COLO829 (cell line): ENCODE data around the gene BMP6.

Source experiments
- DNase-seq: peaks from one replicate; pipeline ENCODE4 v3.0.0; 2012; ENCODE audit warnings: low spot score

The BMP6 gene

DNA sequence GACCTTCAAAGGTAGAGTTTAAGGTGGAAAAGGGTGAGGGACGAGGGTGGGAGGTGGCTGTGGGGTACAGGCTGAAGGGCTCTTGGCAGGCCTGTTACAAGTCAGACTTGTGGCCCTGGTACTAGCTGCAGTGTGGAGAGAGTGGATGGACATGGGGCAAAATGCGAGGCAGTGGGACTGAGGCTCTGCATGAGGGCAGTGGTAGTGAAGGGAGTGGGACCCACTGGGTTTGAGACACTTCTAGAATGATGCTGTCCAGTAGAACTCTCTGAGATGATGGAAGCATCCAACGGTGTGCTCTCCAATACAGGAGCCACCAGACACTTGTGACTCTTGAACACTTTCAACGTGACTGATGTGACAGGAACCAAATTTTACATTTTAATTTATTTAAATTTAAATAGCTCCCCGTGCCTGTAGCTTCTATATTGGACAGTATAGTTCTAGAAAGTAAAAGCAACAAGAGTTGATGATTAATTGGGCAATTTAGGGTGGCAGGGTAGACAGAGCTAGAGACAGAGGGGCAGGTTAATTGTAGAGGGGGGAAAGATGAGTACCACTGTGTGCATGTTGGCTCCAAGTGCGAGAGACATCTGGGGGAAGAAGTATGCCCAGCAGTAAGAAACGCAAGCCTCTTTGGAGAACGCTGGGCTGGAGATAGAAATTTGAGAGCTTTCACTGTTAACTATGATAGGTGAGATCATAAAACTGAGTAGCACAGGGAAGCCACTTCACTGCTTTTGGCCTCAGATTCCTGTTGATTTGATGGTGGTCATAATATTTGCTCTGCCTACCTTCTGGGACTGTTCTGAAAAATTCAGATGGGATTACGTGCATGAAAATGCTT, 107.2 kb downstream of the BMP6 start:
- no peak for DNase-seq

DNA sequence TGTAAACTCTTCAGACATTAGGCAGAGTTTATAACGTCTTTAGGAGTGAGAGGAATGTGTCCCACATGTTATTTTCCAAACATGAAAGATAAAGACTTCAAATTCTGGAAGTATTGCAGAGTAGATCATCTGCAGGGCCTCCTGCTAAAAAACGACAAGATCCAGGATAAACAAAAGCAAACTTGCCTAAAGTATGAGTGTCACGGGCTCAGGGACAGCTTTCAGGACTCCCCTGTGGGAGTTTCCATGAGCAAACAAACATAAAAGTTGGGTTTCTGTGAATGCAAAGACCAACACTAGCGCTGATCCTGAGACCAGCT, 107.8 kb downstream of the BMP6 start:
- no peak for DNase-seq

DNA sequence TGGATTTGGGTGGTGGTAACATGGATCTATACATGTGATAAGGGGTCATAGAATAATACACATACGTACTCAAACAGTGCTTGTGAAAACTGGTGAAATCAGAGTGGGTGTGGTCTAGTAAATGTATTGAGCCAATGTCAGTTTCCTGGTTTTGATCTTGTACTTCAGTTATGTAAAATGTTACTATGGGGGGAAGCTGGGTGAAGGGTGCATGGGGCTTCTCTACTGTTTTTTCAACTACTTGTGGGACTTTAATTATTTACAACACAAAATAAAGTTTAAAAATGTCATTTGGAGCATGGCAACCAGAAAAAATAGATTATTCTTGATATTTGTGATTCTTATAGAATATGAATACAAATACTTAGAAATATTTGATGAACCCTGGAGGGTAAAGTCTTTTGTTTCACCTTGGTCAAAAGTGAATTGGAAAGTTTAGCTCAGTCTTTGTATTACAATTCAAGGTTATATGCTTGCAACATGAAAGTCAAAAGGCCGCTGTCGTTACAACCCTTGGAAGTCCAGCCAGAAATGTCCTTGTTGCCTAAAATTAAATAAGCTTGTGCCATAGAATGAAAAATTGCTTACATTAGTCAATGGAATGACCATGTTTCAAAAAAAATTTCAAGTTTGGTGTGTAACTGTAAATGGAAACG, 110.6 kb downstream of the BMP6 start:
- DNase-seq: no peak

DNA sequence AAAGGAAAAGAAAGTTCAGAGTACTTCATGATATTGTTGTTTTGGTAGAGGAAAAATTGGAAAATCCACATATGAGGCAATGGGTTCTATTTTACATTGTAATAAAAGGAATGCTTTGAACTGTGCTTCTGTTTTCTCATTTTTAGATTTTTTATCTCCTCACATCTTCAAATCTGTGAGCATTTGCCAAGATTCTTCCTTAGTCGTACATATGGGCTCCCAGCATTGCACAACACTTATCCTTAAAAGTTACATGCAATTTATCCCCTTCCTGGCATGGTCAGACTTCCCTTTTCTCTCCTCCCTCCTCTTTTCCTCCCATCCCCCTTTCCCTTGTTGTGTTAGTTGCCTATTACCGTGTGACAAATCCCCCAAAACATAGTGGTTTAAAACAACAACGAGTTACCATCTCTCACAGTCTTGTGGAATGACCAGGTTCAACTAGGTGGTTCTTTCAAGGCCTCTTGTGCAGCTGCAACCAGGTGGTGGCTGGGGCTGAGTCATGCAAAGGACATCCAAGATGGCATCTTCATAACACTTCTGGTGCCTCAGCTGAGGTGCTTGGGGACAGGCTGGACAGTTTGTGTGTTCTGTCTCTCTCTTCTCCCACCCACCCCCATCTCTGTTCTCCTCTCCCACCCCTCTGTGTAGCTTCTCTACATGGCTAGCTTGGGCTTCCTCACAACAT, 116.0 kb downstream of the BMP6 start:
- DNase-seq: no peak

DNA sequence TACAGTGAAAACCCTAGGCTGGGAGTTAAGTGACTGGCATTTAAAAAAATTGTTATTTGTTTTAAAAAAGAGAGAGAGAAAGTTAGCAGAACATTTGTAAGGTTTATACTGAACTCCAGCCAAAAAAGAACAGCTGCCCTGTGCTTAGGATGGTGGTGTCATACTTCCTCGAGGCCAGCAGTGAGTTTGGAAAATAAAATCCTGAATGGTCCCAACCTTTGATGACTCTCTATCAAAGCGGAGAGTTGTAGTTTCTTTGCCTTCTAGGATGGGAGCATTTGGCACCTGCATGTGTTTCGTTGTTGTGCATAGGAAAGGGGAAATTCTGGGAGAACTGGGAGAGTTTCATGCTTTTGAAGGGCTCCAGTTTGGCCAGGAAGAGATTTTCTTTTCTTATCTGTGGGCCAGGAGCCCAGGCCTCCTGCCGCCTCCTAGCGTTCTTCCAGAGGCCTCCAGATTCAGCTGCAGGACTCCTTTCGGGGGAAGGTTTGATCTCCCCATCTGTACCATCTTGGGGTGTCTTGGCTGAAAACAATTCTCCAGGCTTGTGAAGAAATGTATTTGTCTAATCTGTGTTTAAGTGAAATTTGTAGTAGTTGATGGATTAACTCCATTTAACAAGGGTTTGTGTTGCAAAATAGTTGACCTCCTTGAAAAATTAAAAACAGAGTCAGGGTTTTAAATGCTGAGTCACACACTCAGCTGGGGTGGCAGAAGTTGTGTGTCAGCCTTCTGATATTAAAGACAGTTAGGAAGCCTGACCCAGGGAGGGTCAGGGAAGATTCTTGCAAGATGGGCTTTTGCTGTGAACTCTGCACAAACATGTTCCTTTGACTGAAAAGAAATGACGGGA, 121.3 kb downstream of the BMP6 start:
- DNase-seq: no peak

DNA sequence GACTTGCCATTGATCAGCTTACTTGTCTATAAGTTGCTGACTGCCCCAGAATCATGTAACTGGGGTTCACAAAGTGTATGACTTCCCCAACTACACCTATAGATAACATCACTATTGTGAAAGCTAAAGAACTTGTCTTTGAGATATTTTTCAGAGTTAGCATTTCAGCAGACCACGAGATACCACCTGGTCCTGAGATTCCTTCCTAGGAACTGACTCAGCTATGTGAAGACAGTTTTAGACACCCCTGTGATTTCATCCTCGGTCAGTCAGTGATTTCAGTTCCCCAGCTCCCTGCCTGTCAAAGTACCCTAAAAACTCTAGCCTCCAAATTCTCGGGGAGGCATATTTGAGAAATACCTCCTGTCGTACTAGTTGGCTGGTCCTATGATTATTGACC, 122.3 kb downstream of the BMP6 start:
- no peak for DNase-seq

DNA sequence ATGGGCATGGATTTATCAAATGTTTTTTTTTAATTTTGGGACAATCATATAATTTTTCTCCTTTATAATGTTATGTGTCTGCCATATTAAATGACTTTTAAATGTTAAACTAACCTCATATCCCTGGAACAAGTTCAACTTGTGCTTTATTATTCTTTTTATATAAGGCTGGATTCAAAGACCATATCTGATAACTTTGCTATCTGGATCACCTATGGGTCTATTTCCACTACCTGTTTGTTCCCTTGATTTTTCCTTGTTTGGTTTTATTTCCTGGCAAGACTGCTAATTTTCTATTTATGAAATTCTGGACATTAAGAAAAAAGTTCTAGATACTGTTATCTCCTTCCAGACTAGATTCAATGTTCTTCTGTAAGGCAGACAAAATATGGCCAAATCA, 125.9 kb downstream of the BMP6 start:
- DNase-seq: no peak

DNA sequence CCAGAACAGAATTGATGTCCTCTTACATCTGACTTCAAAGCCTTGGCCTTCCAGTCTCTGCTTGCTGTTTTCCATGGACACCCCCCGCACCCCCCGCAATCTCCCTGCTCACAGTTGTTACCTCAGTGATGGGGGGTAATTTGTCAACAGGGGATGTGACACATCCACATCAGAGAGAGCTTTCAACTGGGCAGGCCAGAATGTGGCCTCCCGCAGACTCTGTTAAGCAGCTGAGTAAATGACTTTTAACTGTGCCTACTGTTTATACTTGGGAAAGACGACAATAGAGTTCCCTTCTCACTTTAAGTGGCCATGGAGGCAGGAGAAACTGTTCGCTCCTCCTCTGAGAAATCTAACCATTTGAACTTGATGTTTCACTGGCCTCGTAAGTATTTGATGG, 133.7 kb downstream of the BMP6 start:
- DNase-seq: no peak

DNA sequence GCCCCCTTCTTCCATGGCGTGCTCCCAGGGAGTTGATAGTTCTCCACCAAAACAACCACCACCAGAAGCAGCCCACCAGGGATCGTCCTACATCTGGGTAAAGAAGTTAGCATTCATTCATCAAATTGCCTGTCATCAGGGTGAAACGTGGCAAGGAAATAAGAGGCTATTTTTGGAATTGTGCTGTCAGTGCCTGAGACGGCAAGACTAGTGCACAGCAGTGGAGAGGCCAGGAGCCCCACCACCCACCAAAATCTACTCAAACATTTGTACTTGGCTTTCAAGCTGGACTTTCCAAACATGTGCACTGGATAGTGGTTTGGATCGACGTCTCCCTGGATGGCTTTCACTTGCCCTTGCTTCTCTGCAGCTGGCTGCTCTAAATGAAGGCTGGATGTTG, 139.9 kb downstream of the BMP6 start:
- no peak for DNase-seq

DNA sequence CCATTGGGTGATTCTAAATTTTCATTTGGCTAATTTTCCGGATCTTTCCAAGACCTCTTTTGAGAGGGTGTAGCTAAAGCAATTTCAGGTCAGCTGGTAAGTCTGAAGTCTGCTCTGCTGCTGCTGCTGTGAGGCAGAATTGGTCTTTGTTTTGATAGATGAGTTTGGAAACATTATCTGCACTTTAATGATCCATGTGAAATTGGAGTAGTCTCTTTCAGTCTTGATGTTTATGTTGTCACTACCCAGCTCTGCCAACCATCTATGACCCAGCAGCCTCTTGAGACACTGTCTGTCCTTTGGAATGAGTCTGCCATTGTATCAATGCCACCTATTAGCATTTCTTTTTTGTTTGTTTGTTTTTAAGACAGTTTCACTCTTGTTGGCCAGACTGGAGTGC, 140.6 kb downstream of the BMP6 start:
- no peak for DNase-seq

DNA sequence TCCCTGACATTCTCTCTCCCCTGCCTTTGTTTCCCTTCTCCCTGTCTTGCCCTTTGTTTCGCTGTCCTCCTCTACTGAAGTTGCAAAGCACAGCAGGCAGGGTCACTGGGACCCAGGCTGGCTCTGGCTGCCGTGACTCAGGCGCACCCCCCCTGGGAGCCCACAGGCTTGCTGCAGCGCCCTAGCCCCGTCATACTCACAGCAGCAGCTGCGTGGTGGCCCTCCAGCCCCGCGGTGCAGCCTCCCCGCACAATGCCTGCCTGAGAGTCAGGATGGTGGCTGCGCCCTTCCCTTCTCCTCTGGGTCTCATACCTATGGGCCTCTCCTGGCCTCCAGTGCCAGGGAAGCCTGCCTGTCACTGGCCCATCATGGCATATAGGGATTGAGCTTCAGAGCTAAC, 143.0 kb downstream of the BMP6 start:
- DNase-seq: no peak

DNA sequence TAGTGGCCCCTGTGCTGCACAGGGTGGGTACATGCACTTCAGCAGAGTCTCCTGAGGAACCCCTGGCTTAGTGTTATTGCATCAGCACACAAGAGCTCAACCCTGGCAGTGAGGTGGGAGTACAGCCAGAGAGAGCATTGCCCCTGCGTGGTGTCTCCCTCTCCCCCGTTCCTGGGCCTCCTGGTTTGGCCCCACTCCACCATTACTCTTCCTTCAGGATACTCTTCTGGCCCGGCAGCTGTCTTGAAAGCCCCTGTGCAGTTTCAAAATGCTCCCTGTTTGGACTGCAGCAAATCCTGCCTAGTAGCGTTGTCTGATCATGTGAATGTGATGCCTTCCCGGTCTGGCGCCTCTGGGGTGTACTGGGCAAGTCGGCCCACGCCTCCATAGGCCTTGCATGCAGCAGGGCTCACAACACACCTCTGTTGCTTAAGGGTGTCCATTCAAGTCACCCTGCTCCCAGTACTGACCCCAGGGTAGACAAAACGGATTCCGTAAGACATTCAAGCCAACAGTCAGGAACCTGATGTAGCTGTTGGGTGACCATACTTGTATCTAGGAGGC, 152.6 kb downstream of the BMP6 start:
- no peak for DNase-seq

DNA sequence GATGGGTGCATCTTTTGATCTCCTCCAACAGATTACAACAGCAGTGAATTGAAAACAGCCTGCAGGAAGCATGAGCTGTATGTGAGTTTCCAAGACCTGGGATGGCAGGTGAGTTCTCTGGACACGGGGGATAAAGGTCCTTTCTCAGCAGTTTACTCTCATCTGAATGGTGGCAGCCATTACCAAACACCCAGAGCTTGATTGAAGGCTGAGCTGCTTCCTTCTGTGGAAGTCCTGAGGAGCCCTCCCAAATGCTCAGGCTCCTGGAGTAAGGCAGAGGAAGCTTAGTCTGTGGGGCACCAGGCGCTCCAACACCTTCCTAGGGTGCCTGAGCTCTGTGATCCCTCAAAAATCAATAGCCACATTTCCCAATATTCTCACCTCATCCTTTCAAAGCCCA, 153.1 kb downstream of the BMP6 start:
- no peak for DNase-seq

DNA sequence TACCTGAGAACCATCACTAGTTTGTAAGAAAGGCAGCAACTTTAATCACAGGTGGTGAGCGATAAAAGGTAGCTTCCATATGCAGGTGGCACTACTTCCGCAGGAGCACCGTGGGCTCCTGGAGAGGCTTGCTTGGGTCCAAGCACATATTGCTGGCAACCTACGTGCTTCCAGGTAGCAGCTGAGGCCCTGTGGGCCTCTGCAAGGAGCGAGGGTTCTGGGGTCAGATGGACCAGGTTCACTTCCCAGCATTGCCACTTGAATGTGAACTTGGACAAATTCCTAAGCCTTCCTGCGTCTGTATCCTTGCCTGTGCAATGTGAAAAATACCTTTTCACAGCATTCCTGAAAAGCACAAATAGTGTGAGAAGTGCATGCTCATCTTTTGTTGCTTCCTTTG, 153.7 kb downstream of the BMP6 start:
- no peak for DNase-seq

DNA sequence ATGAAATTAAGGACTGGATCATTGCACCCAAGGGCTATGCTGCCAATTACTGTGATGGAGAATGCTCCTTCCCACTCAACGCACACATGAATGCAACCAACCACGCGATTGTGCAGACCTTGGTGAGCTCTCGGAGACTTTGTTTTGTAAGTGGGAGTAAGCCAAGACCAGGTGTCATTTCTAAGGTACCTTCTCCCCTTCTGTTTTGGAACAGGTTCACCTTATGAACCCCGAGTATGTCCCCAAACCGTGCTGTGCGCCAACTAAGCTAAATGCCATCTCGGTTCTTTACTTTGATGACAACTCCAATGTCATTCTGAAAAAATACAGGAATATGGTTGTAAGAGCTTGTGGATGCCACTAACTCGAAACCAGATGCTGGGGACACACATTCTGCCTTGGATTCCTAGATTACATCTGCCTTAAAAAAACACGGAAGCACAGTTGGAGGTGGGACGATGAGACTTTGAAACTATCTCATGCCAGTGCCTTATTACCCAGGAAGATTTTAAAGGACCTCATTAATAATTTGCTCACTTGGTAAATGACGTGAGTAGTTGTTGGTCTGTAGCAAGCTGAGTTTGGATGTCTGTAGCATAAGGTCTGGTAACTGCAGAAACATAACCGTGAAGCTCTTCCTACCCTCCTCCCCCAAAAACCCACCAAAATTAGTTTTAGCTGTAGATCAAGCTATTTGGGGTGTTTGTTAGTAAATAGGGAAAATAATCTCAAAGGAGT, 154.2 kb downstream of the BMP6 start:
- DNase-seq: no peak

DNA sequence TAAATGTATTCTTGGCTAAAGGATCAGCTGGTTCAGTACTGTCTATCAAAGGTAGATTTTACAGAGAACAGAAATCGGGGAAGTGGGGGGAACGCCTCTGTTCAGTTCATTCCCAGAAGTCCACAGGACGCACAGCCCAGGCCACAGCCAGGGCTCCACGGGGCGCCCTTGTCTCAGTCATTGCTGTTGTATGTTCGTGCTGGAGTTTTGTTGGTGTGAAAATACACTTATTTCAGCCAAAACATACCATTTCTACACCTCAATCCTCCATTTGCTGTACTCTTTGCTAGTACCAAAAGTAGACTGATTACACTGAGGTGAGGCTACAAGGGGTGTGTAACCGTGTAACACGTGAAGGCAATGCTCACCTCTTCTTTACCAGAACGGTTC, 154.8 kb downstream of the BMP6 start:
- no peak for DNase-seq

DNA sequence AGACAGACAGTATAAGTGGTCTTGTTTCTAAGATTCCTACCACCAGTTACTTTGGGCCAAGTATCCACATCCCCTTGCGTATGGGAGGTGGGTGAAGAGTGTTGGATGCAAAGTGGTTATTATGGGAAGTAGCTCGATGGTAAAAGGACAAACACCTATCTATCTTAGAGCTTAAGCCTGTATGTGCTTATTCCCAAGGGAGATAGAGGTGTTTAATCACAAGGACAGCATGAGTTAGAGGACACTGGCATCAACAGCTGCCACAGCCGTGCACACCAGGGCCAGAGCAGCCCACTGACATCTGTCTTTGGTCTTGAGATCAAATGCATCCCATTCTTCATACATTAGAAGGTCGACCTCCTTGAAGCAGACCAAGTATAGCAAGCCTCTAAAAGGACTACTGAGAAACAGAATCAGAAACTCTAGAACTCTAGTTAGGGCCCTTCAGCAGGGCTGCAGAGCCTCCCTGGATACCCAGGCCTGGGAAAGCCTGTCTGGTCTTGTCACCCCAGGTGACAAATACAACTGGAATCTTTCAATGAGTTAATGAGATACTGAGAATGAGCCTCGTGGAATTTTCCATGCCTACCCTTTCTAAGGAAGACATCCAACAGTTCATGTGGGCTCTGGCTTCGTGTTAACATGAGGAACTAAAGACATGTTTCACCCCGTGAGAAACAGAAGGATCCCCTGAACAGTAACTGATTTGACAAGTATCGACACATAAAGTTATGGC, 156.0 kb downstream of the BMP6 start:
- no peak for DNase-seq

DNA sequence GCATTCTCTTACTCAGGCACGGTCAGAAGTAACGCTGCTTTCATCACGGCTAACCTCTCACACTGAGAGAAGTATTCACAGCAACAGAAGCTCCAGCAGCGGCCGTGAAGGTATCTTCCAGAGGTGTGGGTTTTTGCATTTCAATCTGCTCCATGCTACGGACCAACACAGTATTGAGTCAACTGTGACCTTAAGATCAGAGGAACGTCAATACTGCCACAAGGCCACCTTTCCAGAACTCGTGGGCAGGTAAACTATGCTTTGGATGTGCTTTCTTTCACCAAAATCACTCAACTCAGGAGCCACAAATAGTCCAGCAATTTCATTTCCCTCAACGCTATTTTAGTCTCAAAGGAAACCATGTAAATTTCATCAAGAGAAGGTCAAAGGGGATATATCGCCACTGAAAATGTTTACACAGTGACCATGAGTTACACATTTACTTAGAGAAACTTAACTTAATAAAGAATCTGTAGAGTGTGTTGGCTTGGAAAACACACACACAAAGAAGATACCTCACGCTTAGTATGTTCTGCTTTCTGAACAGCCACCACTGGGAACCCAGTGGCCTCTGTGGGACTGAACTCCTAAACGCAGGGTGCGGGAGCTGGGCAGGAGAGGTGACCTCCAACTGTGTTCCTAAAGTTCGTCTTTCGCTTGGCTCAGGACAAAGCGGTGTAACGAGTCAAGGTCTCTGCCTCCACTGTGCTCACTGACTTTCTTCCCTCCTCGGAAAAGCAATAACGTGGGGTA, 156.8 kb downstream of the BMP6 start:
- DNase-seq: no peak

DNA sequence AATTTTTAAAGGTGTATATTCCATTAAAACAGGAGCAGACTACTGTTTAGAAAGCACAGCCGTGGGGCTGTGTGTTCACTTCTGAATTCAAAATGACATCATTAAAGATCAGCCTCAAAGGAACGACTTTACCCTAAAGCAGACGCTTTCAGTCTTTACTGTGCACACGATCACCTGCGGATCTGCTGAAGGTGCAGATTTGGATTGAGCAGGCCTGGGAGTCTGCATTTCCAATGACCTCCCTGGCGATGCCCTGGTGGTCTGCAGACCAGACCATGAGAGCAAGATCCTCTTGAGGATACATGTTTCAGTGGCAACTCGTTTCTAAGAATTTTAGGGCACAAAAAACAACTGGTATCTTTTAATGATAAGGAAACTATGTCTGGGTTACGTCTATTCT, 157.5 kb downstream of the BMP6 start:
- DNase-seq: no peak

DNA sequence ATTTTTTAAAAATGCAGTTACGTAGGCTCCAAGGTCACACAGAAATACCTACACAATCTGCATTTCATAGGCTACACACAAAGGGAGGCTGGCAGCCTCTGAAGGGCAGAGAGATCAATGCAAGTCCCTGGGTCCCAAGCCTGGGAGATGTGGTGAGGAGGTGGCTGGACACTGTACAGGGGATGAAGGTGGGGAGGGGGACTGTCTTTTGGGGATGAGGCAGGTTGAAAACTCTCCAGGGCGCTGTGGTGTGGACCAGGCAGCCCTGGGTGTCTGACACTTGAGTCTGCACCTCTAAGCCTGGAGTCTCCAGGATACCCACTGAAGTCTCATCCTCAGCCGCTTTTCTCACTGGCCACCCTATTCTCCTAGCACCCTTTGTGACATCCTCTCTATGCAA, 160.2 kb downstream of the BMP6 start:
- no peak for DNase-seq
